HG03039 (cell line): ENCODE measurements around the gene KIF26B.
"Not testable (repeated sequence)": the region's sequence is repeated elsewhere in the genome, so short reads cannot be mapped to it uniquely, and the experiment has no call there.

ENCODE experiments used
- ATAC-seq: cut with Tn5 transposase; IDR thresholded peaks from one replicate; pipeline ENCODE4 v1.9.1; 2021; ENCODE audit warnings: mild to moderate bottlenecking, moderate library complexity; ENCODE audit not compliant: unreplicated experiment

Gene KIF26B

DNA sequence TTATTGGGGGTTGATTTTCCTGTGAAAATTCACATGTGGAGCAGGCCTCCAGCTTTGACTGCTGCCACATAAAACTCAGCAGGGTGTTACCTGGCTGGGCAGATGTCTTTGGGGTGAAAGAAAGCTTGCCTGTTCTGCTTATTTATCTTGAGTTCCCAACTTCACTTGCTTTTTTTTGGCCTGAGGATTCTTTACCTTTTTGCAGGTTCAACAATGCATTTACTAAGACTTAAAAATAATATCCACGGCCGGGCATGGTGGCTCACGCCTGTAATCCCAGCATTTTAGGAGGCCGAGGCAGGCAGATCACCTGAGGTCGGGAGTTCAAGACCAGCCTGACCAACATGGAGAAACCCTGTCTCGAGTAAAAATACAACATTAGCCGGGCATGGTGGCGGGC lies 509.1 kb downstream of the KIF26B start:
- ATAC-seq: no peak

DNA sequence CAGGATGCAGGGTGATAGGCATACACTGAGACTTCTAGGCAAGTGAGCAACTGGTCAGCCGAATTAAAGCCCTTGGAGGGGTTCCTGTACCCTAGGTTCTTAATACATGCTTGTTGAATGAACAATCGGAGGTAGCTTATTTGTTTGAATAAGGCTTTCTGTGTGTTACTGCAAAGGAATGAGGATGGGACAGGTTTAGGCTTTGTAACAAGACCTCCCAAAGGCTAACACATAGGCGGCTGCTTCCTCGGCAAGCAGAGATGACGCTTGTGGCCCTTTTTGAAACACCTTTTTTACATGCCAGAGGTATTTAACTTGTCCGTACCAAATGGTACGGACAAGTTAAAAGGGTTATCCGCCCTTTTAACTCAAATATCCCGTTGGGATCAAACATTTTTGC lies 511.6 kb downstream of the KIF26B start:
- ATAC-seq: no peak

DNA sequence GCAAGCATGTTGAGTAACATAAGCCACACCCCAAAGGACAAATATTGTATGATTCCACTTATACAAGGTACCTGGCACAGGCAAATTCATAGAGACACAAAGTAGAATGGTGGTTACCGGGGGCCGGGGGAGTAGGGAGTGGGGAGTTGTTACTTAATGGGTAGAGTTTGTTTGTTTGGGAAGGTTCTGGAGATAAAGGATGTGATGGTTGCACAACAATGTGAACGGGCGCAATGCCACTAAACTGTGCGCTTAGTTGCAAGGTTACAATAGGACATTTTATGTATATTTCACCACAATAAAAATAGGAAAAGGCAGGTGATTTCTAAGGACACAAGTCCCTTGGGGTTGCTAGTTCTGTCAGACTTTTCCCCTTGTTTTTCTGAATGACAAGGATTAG lies 516.6 kb downstream of the KIF26B start:
- ATAC-seq: no peak

DNA sequence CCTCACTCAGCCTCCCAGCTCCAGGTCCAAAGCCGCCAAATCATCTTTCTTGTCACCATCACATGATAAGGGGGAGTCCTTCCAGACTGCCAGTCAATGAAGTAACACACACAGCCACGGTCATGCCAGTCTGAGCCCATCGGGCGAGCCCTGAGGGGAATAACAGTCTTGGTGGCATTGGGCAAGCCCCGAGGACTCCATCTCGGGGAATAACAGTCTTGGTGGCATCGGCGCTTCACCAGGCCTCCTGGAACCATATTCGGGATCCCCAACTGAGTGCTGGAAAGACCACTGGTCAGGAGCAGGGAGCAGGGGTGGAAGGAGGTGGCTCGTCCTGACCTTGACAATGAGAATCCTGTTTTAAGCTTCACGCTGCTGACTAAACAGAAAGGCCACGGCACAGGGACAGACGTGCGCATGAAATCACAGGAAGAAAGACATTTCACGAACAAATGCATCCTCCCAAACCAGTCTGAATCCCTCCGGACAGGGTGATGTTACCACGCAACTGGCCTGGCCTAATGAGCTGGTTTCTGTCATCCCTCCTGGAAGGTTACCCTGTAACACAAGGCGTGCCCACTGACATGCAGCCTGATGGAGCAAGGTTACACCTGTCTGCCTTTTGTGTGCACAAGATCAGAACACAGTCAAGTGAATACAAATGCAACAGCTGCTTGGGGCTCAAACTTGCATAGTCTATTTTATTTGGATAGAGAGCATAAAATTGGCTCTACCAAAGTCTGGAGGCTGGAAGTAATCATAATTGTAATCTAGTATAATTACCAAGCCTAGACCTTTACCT lies 517.4 kb downstream of the KIF26B start:
- ATAC-seq: no peak

DNA sequence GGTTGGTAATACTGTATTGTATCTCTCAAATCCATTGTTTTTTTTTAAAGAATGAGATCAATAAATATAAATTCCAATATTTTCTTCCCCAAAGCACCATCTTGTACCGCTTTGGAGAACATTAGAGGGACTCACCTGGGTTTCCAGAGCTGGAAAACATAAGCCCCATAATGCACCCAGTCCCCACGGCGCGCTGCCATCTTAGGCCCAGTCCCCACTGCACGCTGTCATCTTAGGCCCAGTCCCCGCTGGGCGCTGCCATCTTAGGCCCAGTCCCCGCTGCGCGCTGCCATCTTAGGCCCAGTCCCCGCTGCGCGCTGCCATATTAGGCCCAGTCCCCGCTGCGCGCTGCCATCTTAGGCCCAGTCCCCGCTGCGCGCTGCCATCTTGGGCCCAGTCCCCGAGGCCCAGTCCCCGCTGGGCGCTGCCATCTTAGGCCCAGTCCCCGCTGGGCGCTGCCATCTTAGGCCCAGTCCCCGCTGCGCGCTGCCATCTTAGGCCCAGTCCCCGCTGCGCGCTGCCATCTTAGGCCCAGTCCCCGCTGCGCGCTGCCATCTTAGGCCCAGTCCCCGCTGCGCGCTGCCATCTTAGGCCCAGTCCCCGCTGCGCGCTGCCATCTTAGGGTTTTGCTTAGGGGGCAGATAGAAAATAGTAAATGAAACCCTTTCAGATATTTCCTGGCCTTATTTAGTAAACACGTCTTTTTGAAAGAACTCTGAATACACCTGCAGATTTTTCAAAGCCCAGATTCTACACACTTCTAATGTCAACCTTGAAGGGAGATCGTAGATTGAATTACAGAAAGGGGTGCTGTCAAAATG lies 518.3 kb downstream of the KIF26B start:
- not testable (repeated sequence) for ATAC-seq

DNA sequence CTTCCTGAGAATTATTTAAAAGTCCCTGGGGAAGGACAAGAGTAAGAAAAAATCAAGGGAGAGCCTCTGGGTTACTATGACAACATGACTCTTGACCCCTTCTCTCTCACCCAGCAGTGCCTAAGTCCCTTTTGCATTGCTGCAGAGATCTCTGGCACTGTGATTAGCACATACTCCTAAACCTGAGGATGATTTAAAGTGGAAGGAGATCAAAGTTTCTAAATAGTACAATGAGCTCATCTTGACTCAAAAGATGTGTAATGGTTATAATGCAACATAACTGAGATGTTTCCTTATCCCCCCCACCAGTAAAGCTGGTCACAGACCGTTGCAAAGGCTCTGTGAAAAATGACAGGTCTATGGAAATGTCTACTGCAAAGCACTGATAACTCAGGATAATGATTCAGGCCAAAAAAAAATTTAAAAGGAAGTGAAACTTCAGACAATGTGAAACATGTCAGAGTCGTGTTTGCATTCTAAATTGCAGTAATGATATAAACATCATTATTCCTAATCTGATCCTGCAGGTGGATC lies 519.2 kb downstream of the KIF26B start:
- ATAC-seq: peak; percentile 57

DNA sequence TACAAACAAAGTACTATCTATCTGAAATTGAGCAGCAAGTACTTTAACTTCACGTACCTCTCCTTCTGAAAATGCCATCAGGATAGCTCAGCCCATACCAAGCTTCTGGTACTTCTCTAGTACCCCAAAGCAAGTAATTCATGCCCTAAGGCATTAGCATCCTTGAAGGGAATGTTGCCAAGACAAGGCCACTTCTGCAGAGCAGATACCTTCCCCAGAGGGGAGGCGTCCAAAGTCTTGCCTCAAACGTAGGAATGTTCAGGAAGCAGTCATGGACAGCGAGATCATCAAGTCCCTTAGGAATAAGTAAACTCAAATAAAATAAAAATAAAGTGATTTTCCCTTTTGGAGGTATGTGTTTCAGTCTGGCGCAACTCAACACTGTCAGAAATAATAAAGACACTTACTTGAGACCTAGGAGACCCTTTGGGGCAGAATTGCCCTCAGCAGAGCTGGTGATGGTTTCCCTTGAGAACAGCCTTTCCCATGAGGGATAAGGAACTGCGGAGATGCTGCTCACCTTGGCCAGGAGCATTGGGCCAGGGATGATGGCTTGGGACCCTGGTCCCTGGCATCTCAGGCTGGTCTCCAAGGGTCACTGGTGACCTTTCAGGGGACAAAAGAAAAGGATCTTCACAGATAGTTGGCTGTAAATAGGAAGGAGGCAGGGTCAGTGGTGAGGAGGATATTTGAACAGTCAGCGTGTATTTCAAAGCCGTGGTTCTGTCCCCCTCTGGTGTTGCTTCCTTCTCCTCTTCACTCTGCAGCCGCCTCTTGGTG lies 522.9 kb downstream of the KIF26B start:
- ATAC-seq: no peak

DNA sequence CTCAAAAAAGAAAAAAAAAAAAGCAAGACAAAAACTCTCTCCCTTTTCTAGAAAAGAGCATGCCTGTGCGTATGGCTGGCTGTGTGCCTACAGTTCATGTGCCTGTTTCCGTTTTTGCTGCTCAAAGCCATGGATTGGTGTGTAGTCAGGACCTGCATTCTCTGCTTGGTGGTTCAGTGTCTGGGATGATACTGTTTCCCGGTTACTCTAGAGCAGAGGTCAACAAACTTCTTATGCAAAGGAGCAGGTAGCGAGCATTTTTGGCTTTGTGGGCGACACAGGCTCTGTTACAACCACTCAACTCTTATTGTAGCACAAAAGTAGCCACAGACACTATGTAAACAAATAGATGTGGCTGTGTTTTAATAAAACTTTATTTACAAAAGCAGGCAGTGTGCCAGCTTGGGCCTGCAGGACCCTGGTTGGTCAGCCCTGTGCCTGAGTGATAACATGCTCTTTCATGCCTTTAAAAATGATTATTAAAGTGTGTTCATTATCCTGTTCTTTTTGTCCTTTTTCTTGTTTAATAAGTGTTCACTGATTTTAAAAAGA lies 524.2 kb downstream of the KIF26B start:
- no peak for ATAC-seq

DNA sequence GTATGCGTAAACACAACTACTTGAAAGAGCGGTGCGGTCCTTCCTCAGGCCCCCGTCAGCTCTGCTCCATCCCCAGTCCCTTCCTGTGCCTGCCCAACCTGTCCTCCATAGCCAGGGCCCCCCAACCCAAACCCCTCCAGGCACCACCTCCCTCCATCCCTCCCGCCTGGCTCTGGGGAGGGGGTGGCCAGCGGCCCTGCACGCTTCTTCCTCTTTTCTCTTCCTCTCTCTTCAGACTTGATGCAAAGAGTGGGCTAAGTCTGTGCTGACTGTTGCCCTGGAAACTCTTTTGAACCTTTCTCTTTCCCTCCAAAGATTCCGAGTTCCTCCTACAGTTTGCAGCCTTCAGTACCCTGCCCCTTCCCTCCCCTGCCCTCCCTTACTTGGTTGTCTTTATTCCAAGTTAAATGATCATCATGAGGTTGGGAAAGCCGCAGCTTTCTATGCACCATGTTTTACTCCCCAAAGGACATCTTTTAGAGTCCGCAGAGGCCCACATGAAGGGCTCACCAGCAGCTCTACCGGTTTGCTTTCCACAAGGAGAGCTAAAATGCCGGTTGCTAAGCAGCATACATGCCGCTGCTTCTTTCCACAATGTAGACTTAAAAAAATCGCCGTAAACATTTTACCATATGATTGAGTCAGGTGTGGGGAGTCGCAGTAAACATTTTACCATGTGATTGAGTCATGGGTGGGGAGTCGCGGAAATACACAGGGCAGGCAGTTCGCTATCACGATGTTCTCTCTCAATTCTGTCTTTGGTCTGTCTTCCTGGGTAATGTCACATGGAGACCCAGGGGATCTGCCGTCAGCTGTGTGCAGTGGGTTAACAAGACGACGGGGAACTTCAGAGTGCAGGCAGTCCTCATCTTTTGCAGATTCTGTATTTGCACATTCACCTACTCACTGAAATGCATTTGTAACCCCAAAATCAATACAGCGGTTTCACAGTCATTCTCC lies 525.3 kb downstream of the KIF26B start:
- no peak for ATAC-seq

DNA sequence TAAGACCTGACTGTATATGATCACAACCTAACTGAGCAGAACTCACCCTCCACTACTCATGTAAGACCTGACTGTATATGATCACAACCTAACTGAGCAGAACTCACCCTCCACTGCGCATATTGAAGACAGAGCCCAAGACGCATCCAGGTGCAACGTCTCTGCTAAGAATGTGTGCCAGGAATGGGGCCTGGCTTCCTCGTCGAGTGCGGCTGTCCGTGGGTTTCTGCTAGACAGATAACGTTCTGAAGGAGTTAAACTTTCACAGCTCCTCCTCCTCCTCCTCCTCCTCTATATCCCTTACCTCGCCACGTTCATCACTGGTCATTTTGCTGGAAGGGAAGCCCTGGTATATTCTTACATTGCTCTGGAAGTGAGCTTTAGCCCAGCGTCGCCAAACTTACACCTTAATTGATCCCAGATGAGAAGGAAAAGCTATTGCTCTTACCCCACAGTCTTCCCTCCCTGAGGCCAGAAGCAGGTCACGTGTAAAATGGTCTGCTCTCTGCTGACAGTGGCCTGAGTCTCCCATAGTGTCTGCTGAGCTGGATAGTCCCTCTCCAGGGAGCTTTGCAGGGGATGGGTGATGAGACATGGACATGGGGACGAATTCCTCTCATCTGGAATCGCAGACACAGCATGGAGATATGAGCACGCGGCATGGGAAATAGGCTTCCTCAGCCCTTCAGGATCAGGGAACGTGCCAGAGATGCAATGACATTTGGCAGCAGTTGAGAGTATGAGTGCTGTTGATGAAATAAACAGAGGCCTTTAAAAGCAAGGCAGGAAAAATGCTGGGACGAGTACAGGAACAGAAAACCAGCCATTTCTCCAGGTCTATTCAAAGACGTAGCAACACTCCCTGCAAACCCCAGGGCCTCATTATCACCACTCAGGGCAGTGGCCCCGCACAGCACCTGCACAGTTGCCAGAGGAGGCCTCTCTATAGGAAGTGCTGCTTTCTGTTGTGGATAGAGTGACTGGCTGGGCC lies 528.1 kb downstream of the KIF26B start:
- no peak for ATAC-seq

DNA sequence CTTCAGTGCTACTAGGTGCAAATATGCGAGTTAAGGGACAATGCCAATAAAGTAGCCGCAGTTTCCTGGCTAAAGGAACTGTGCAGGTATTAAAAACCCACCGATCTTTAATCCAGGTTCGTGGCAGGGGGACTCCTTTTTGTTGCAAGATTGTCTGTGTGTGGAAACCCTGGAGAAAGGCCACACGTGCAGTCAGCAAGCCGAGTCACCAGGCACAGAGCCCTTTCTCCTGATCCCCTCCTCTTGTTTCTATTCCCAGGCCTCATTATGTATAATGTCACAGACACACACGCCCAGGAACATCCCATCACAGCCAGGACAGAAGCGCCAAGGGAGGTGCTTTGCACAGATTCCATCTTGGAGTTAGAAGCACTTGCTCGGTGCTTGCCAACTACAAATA lies 528.9 kb downstream of the KIF26B start:
- no peak for ATAC-seq

DNA sequence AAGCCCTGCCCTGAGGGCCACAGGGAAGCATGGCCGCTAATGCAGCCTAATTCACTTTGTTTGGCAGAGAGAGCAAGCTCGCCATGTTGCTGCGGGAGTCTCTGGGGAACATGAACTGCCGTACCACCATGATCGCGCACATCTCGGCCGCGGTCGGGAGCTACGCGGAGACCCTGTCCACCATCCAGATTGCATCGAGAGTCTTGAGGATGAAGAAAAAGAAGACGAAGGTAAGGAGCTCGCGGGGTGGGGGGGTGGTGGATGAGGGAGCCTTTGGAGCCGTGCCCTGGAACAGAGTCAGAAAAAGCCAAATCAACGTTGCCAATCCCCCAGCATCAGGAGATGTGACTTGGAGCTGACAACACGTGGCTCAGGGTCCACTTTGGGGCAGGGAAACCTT lies 529.4 kb downstream of the KIF26B start:
- ATAC-seq: no peak

DNA sequence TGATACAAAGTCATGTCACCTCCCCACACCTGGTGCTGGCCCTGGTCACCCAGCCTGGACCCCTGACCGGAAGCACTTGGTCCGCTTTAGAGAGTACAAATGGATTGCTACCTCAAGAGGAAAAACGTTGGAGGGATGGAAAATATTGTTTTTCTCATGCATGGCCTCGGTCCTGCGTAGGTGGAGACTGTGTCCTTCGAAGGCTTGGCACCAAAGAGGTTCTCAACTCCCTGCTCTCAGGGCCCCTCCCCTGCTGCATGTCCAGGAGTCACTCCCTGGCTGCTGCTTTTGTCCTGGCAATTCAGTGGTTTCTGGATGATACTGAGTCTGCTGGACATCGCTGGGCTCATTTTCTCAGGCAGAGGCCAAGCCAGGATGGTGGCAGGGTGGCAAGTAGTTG lies 529.8 kb downstream of the KIF26B start:
- no peak for ATAC-seq

DNA sequence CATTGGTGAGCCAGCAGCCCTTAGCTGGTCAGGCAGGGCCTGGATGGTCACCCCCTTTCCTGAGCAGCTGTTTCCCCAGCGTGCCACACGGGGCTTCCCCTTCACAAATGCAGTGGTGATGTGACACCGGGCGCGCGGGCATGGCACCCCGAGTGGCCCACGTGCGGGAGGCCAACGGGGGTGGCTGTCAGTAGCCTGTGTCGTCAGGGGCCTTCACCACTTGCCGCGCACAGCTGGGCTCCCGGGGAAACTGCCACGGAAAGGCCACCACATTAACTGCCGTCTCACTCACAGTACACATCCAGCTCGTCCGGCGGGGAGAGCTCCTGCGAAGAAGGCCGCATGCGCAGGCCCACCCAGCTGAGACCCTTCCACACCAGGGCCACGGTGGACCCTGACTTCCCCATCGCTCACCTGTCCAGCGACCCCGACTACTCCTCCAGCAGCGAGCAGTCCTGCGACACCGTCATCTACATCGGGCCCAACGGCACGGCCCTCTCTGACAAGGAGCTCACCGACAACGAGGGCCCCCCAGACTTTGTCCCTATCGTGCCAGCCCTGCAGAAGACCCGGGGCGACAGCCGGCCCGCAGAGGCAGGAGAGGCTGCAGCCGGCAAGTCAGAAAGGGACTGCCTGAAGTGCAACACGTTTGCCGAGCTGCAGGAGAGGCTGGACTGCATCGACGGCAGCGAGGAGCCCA lies 530.5 kb downstream of the KIF26B start:
- no peak for ATAC-seq

DNA sequence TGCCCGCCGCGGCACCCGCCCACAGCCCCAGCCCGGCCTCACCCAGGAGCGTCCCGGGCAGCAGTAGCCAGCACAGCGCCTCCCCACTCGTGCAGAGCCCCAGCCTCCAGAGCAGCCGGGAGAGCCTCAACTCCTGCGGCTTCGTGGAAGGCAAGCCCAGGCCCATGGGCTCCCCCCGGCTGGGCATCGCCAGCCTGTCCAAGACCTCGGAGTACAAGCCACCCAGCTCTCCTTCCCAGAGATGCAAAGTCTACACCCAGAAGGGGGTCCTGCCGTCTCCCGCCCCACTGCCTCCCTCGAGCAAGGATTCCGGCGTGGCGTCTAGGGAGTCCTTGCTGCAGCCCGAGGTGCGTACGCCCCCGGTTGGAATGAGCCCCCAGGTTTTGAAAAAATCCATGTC lies 531.2 kb downstream of the KIF26B start:
- no peak for ATAC-seq

DNA sequence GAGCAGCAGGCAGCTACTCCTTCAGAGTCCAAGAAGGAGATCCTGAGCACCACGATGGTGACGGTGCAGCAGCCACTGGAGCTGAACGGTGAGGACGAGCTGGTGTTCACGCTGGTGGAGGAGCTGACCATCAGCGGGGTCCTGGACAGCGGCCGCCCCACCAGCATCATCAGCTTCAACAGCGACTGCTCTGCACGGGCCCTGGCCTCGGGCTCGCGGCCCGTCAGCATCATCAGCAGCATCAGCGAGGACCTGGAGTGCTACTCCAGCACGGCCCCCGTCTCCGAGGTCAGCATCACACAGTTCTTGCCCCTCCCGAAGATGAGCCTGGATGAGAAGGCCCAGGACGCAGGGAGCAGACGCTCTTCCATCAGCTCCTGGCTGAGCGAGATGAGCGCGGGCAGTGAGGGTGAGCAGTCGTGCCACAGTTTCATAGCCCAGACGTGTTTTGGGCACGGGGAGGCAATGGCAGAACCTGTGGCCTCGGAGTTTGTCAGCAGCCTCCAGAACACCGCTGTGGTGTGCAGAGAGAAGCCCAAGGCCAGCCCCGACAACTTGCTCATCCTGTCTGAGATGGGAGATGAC lies 531.8 kb downstream of the KIF26B start:
- no peak for ATAC-seq

DNA sequence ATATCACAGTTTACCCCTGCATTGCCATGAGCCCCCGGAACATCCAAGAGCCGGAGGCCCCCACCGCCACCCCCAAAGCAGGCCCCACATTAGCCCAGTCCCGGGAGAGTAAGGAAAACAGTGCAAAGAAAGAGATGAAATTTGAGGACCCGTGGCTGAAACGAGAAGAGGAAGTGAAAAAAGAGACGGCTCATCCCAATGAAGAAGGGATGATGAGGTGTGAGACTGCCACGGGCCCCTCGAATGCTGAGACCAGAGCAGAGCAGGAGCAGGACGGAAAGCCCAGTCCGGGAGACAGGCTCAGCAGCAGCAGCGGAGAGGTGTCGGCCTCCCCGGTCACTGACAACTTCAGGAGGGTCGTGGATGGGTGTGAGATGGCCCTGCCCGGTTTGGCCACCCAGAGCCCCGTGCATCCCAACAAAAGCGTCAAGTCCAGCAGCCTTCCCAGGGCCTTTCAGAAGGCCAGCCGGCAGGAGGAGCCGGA lies 532.4 kb downstream of the KIF26B start:
- no peak for ATAC-seq
